Progenitor cell of endocrine pancreas (in vitro differentiated cells): Measurements from ENCODE around the gene PDCD10. TPM values are rescaled to one million over a fixed set of nuclear protein-coding genes. Genes with fewer than 3 reads are reported as not detected.

Experiments
- DNase-seq: peaks from one replicate; pipeline ENCODE4 v3.0.0; 2021; ENCODE audit warnings: low spot score; ENCODE audit not compliant: unreplicated experiment
- H3K27ac Mint-ChIP-seq: 2 replicates; pipeline ENCODE4 v1.8.0; 2021; ENCODE audit warnings: mild to moderate bottlenecking, moderate library complexity, mixed read lengths
- H3K27me3 Mint-ChIP-seq: 2 replicates; pipeline ENCODE4 v1.8.0; 2021; ENCODE audit warnings: mixed read lengths
- H3K36me3 Mint-ChIP-seq: 2 replicates; pipeline ENCODE4 v1.8.0; 2022; ENCODE audit warnings: mixed read lengths; ENCODE audit not compliant: insufficient read depth
- H3K4me1 Mint-ChIP-seq: 2 replicates; pipeline ENCODE4 v1.8.0; 2021; ENCODE audit warnings: low read depth, mixed read lengths
- H3K4me3 Mint-ChIP-seq: 2 replicates; pipeline ENCODE4 v1.8.0; 2021; ENCODE audit warnings: low read depth, mild to moderate bottlenecking, moderate library complexity, mixed read lengths
- H3K9me3 Mint-ChIP-seq: 2 replicates; pipeline ENCODE4 v1.8.0; 2021; ENCODE audit warnings: low read depth, mixed read lengths
- total RNA-seq: library from RNA; stranded (reverse); gene quantifications from 2 replicates; pipeline ENCODE4 v1.2.1, GENCODE V29; 2021
- TF ChIP-seq, protein P1 (sequence below): fragments of 200-600 bp; sonication (generic); IDR thresholded peaks from one replicate; pipeline ENCODE4 v1.5.0; 2021; ENCODE audit warnings: antibody characterized with exemption, mild to moderate bottlenecking; ENCODE audit not compliant: unreplicated experiment

Gene PDCD10
- total RNA-seq, 1 donor from 2014 or later: 45.7 TPM

DNA sequence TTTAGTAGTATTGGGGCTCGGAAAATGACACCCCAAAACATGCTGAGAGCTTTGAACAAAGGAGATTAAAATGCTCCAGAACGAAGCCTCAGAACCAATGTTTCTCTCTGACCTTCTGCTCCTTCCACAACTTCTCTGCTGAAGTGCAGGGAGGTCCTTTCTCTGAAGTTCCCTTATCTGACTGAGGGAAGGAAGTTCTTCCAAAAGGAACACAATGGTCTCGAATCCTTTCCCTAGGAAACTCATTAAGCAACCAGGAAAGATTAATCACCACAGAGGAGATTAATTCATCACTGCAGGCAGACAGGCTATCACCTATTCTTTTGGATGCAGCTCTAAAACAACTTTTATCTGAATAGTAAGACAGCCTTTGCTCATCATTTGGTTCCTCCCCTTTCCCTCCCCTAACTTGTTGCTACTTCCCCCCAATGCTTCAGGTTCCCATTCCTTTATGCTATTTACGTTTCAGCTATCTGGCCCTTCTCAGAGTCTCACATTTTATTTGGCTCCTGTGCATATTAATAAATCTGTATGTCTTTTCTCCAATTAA is 62.7 kb downstream of the PDCD10 start:
- DNase-seq: no peak
- H3K4me3 Mint-ChIP-seq: no peak overlapping the region
- H3K27ac Mint-ChIP-seq: no peak overlapping the region
- peaks cover 26% of the 10 kb centered on the region for H3K9me3 Mint-ChIP-seq
- no peaks in the 10 kb centered on the region for H3K4me1 Mint-ChIP-seq
- no peaks in the 10 kb centered on the region for H3K27me3 Mint-ChIP-seq
- TF ChIP-seq, protein P1, sequence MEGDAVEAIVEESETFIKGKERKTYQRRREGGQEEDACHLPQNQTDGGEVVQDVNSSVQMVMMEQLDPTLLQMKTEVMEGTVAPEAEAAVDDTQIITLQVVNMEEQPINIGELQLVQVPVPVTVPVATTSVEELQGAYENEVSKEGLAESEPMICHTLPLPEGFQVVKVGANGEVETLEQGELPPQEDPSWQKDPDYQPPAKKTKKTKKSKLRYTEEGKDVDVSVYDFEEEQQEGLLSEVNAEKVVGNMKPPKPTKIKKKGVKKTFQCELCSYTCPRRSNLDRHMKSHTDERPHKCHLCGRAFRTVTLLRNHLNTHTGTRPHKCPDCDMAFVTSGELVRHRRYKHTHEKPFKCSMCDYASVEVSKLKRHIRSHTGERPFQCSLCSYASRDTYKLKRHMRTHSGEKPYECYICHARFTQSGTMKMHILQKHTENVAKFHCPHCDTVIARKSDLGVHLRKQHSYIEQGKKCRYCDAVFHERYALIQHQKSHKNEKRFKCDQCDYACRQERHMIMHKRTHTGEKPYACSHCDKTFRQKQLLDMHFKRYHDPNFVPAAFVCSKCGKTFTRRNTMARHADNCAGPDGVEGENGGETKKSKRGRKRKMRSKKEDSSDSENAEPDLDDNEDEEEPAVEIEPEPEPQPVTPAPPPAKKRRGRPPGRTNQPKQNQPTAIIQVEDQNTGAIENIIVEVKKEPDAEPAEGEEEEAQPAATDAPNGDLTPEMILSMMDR: no peak
- peaks cover 32% of the 10 kb centered on the region for H3K36me3 Mint-ChIP-seq

DNA sequence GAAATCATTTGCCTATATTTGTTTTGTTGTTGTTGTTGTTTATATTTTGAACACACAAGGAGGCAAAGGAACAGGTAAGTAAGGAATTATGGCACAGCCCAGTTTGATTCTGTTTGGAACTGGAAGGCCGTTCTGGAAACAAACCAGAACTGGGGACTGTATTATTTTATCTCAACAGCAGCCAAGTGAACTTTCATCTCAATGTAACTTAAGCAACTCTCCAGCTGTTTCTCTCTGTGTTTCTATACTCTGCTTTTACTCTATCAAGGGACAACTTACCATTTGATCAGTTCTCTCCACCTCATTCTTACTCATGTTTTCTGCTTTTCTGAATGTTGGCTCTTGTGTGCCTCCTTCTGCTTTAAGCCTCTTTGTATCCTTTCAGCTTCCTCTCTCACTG is 65.0 kb downstream of the PDCD10 start:
- no peaks in the 10 kb centered on the region for H3K27me3 Mint-ChIP-seq

DNA sequence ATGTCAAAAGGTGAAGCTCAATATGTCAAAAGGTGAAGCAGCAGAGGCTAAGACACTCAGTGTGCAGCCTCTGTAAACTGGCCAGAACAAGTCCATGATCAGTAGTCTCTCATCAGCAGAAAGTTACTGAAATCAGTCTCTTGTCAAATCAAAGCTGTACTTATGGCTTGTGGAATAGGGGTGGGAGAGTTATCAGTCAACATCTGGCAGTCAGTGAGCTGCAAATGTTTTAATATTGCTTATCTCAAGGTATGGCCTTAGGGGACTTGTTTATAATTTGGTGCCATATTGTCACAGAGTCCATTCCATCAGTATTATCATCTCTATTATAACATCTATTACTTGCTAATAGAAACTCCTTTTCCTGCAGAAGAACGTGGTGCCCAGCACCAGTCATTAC is 66.0 kb downstream of the PDCD10 start:
- TF ChIP-seq, protein P1: no peak
- DNase-seq: no peak
- H3K4me3 Mint-ChIP-seq: no peak overlapping the region
- H3K27me3 Mint-ChIP-seq: no peaks in the 10 kb centered on the region
- H3K9me3 Mint-ChIP-seq: peaks cover 6% of the 10 kb centered on the region
- no peak overlapping the region for H3K27ac Mint-ChIP-seq
- peaks cover 3% of the 10 kb centered on the region for H3K36me3 Mint-ChIP-seq
- H3K4me1 Mint-ChIP-seq: no peaks in the 10 kb centered on the region

More for the DNA sequence above, 65.0 kb downstream of the PDCD10 start:
- Mint-ChIP-seq H3K9me3 (peaks cover 6% of the 10 kb centered on the region), H3K4me3 (no peak overlapping the region), H3K27ac (no peak overlapping the region), H3K4me1 (no peaks in the 10 kb centered on the region), H3K36me3 (peaks cover 12% of the 10 kb centered on the region)
- TF ChIP-seq, protein P1: no peak
- DNase-seq: no peak

DNA sequence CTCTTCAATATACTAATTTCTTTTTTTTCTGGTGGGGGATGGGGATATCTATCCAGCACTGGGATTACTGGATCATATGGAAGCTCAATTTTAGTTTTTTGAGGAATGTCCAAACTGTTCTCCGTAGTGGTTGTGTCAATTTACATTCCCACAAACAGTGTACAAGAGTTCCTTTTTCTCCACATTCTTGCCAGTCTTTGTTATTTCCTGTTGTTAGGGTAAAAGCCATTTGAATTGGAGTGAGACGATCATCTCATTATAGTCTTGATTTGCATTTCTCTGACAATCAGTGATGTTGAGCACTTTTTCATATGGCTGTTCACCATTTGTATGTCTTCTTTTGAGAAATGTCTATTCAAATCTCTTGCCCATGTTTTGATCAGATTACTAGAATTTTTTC is 68.1 kb downstream of the PDCD10 start:
- DNase-seq: no peak
- Mint-ChIP-seq H3K4me3 (no peak overlapping the region), H3K36me3 (no peaks in the 10 kb centered on the region), H3K27me3 (no peaks in the 10 kb centered on the region), H3K27ac (no peak overlapping the region), H3K9me3 (peaks cover 6% of the 10 kb centered on the region), H3K4me1 (no peaks in the 10 kb centered on the region)
- TF ChIP-seq, protein P1: no peak

DNA sequence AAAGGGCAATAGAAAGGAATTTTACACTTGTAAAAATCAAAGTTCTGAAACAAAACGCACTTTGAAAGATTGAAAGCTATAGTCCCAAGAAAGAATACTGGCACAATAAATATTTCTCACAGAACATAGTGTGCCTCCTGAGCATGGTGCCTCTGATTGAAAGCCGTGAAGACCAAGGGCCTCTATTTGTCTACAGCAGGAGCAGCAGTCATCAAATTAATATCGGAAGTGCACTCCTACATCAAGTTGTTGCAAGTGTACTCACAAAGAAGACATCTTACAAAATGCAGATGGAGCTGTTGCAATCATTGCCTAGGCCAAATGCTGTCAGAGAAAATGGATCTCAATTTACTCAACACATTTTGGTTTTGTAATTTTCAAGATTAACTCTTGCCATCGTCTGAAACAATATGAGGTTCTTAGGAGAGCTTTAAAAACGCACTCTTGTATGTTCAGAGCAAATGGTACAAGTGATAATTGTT is 71.7 kb downstream of the PDCD10 start:
- Mint-ChIP-seq H3K27me3 (no peaks in the 10 kb centered on the region), H3K4me3 (no peak overlapping the region), H3K9me3 (peaks cover 6% of the 10 kb centered on the region), H3K27ac (no peak overlapping the region), H3K4me1 (no peaks in the 10 kb centered on the region), H3K36me3 (no peaks in the 10 kb centered on the region)
- TF ChIP-seq, protein P1: no peak
- DNase-seq: no peak
